Measurements from ENCODE around the gene ESAM. TPM values are rescaled to one million over a fixed set of nuclear protein-coding genes. Genes with fewer than 3 reads are reported as not detected.

ESAM gene
- total RNA-seq, 1 experiment from 2014 or later, result 0.92 TPM

DNA sequence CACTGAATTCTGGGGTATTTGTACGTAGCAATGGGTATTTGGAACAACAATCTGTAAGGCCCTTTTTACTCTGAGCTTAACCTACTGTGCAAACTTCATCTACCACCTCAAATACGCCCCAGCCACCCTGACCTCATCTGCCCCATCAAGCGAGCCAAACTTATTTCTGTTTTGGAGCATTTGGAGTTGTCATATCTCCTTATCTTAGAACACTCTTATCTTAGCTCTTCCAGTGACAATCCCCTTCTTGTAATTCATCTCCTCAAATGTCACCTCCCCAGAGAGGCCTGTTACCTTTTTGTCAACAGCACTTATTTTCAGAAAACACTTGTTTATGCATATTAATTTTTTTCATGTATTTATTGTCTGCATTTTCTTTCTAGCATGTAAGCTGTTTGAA lies 42.8 kb upstream of the ESAM start:
- Histone ChIP-seq H3K4ac (ENCODE audit: low read depth, low read length) (no peak overlapping the region), H3K27me3 (ENCODE audit: insufficient read depth, low read length) (no peaks in the 10 kb centered on the region), H4K20me1 (ENCODE audit: control insufficient read depth, insufficient read depth, insufficient read length) (no peaks in the 10 kb centered on the region), H3K4me1 (ENCODE audit: insufficient read depth, low read length) (no peaks in the 10 kb centered on the region), H3K23ac (ENCODE audit: insufficient read length, low read depth, low read length) (no peak overlapping the region), H3K9ac (ENCODE audit: extremely low read depth, insufficient read length, low read length) (no peak overlapping the region), H3K9me3 (ENCODE audit: control insufficient read depth, low read depth, low read length) (no peaks in the 10 kb centered on the region), H3K79me1 (ENCODE audit: insufficient read depth, low read depth, low read length, poor library complexity, severe bottlenecking) (no peaks in the 10 kb centered on the region), H3K4me2 (ENCODE audit: insufficient read depth, insufficient read length, low read length) (no peak overlapping the region), H2AK5ac (ENCODE audit: insufficient read length, low read length) (no peak overlapping the region), H2BK5ac (ENCODE audit: insufficient read length, low read length) (no peak overlapping the region), H2BK120ac (ENCODE audit: low read depth, low read length, poor library complexity, severe bottlenecking) (no peak overlapping the region), H3K14ac (ENCODE audit: insufficient read depth, low read length) (no peak overlapping the region), H4K8ac (replicated peaks; ENCODE audit: insufficient read length, low read depth, low read length) (no peak overlapping the region), H2BK15ac (ENCODE audit: low read depth, low read length) (no peak overlapping the region), H3T11ph (ENCODE audit: low read length) (no peak overlapping the region), H3K79me2 (ENCODE audit: insufficient read depth, low read length) (no peaks in the 10 kb centered on the region), H2BK12ac (ENCODE audit: insufficient read length, low read depth, low read length) (no peak overlapping the region), H2BK20ac (ENCODE audit: low read depth, low read length, poor library complexity, severe bottlenecking) (no peak overlapping the region), H2AFZ (ENCODE audit: low read length) (no peak overlapping the region), H3K23me2 (ENCODE audit: insufficient read length, low read depth, low read length, poor library complexity, severe bottlenecking) (peaks cover 5% of the 10 kb centered on the region), H3K18ac (ENCODE audit: insufficient read length, low read depth, low read length) (no peak overlapping the region), H3K56ac (ENCODE audit: insufficient read length, low read depth, low read length) (no peak overlapping the region), H3K27ac (ENCODE audit: insufficient read length, low read depth, low read length) (no peak overlapping the region), H4K5ac (ENCODE audit: insufficient read length, low read depth, low read length) (no peak overlapping the region), H4K91ac (ENCODE audit: insufficient read length, low read depth, low read length) (no peak overlapping the region)
- WGBS (ENCODE audit: extremely low coverage, insufficient read length, low lambda C conversion rate), result no CpG with 5 or more reads among the region's 3 CpGs
- peaks cover 1% of the 10 kb centered on the region; the same call in 1 of the 2 replicates for H3K27me3 Mint-ChIP-seq (ENCODE audit: low read depth)
- DNase-seq, result no peak
- peaks cover 0 to 8% of the 10 kb centered on the region in 2 experiments; a peak in 1 of 5 replicates for H3K9me3 Mint-ChIP-seq
- TF ChIP-seq, protein P1, sequence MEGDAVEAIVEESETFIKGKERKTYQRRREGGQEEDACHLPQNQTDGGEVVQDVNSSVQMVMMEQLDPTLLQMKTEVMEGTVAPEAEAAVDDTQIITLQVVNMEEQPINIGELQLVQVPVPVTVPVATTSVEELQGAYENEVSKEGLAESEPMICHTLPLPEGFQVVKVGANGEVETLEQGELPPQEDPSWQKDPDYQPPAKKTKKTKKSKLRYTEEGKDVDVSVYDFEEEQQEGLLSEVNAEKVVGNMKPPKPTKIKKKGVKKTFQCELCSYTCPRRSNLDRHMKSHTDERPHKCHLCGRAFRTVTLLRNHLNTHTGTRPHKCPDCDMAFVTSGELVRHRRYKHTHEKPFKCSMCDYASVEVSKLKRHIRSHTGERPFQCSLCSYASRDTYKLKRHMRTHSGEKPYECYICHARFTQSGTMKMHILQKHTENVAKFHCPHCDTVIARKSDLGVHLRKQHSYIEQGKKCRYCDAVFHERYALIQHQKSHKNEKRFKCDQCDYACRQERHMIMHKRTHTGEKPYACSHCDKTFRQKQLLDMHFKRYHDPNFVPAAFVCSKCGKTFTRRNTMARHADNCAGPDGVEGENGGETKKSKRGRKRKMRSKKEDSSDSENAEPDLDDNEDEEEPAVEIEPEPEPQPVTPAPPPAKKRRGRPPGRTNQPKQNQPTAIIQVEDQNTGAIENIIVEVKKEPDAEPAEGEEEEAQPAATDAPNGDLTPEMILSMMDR (conservative IDR thresholded peaks at IDR 0.05), result no peak
- H3K27ac Mint-ChIP-seq, result no peak overlapping the region
- H3K36me3 Mint-ChIP-seq (ENCODE audit: insufficient read depth in 1 of 3, low read depth in 3 of 3), result peaks cover 6 to 22% (median 6%) of the 10 kb centered on the region in 3 experiments; a peak in 6 of 7 replicates
- peaks cover 11 to 14% of the 10 kb centered on the region in 2 experiments; a peak in 3 of 4 replicates for H3K4me1 Mint-ChIP-seq
- H3K4me3 Mint-ChIP-seq, result no peak overlapping the region

Data from H9 (cell line).